ENCODE results near the gene MYO7B. TPM values are rescaled to one million over a fixed set of nuclear protein-coding genes. Genes with fewer than 3 reads are reported as not detected.
"Not testable (repeated sequence)": the region's sequence is repeated elsewhere in the genome, so short reads cannot be mapped to it uniquely, and the experiment has no call there.

Gene MYO7B
- total RNA-seq, 1 donor from 2014 or later = 1.7 TPM

DNA sequence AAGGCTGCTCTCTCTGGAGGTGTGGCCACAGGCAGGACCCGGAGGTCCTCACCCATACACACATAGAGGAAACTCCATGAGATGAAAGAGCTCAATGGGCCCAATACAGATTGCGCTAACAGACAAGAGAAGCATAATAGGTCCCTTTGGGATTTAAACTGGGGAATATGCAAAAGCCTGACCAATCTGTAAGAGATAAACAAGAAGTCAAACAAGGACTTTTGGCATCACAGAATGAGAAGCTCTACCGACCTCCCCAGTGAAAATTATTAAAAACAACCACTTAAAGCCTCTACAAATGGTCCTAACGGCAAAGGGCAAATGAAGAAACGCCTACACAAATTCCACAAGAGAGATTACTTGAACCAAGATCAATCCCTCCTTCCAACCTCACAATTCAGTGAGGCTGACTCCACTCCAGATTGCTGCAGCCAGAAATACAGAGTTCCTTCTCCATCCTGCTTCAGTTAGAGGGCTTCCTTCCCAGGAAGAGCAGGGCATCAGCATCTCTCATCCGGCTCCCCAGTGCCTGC lies 20.0 kb upstream of the MYO7B start:
- Mint-ChIP-seq H3K36me3 (peaks cover 31% of the 10 kb centered on the region), H3K9me3 (no peaks in the 10 kb centered on the region), H3K27ac (no peak overlapping the region), H3K27me3 (no peaks in the 10 kb centered on the region), H3K4me1 (ENCODE audit: unreplicated experiment) (peaks cover 25% of the 10 kb centered on the region), H3K4me3 (no peak overlapping the region)
- DNase-seq (ENCODE audit: extremely low spot score, unreplicated experiment) = no peak
- TF ChIP-seq, protein P1, sequence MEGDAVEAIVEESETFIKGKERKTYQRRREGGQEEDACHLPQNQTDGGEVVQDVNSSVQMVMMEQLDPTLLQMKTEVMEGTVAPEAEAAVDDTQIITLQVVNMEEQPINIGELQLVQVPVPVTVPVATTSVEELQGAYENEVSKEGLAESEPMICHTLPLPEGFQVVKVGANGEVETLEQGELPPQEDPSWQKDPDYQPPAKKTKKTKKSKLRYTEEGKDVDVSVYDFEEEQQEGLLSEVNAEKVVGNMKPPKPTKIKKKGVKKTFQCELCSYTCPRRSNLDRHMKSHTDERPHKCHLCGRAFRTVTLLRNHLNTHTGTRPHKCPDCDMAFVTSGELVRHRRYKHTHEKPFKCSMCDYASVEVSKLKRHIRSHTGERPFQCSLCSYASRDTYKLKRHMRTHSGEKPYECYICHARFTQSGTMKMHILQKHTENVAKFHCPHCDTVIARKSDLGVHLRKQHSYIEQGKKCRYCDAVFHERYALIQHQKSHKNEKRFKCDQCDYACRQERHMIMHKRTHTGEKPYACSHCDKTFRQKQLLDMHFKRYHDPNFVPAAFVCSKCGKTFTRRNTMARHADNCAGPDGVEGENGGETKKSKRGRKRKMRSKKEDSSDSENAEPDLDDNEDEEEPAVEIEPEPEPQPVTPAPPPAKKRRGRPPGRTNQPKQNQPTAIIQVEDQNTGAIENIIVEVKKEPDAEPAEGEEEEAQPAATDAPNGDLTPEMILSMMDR (conservative IDR thresholded peaks at IDR 0.05) = no peak

DNA sequence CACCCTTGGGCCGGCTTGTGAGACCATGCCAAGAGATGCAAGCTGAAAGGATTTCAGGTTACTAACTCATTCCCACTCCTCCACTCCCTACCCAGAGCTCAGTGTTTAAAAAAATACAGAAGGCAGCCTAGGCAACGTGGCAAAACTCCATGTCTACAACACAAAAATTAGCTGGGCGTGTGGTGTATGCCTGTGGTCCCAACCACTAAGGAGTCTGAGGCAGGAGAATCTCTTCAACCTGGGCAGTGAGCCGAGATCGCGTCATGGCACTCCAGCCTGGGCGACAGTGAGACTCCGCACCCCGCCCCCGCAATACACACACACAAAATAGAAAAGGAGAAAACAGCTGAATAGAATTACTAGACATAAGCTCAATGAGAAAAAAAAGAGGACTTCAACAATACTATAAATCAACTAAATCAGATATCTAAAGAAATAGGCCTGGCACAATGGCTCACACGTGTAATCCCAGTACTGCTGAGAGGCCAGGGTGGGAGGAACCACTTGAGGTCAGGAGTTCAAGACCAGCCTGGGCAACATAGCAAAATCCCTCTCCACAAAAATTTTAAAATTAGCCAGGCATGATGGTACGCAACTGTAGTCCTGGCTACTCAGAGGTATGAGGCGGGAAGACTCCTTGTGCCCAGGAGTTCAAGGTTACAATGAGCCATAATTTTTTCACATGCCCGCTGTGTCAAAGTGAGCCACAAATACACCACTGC lies 19.3 kb upstream of the MYO7B start:
- H3K9me3 Mint-ChIP-seq = no peaks in the 10 kb centered on the region
- H3K4me1 Mint-ChIP-seq (ENCODE audit: unreplicated experiment) = peaks cover 24% of the 10 kb centered on the region
- DNase-seq (ENCODE audit: extremely low spot score, unreplicated experiment) = no peak
- TF ChIP-seq, protein P1 (conservative IDR thresholded peaks at IDR 0.05) = no peak
- H3K4me3 Mint-ChIP-seq = no peak overlapping the region
- H3K27ac Mint-ChIP-seq = no peak overlapping the region
- H3K36me3 Mint-ChIP-seq = peaks cover 35% of the 10 kb centered on the region
- H3K27me3 Mint-ChIP-seq = no peaks in the 10 kb centered on the region

DNA sequence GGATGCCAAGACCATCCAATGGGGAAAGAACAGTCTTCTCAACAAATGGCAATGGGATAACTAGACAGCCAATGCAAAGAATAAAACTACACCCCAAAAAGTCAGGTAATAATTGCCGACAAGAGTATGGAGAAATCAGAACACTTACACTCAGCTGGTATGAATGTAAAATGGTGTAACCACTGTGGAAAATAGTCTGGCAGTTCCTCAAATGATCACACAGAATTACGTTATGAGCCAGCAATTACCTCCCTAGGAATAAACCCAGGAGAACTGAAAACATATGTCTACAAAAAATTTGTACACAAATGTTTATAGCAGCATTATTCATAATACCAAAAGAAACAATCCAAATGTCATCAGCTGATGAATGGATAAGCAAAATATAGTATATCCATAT lies 18.0 kb upstream of the MYO7B start:
- Mint-ChIP-seq H3K9me3 (no peaks in the 10 kb centered on the region), H3K27me3 (no peaks in the 10 kb centered on the region), H3K4me1 (ENCODE audit: unreplicated experiment) (peaks cover 24% of the 10 kb centered on the region), H3K36me3 (peaks cover 40% of the 10 kb centered on the region), H3K4me3 (no peak overlapping the region), H3K27ac (peak overlapping the region; percentile 3)
- TF ChIP-seq, protein P1 (conservative IDR thresholded peaks at IDR 0.05) = no peak
- no peak for DNase-seq (ENCODE audit: extremely low spot score, unreplicated experiment)

DNA sequence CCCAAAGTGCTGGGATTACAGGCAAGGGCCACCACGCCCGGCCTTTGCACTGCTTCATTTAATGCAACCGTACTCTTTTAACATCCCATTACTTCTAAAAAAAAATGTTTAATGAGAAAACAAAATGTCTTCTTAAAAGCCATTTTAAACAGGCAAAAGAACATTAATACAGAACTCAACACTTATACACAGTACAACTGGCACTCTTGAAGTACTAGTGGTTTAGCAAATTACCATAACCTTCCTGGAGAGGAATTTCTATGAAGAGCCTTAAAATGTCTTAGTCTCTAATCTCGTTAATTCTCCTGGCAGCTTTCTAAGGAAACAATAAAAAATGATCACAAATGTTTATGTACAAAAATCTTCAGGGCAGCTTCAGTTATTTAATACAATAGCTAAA lies 15.1 kb upstream of the MYO7B start:
- no peak for DNase-seq (ENCODE audit: extremely low spot score, unreplicated experiment)
- no peak overlapping the region for H3K4me3 Mint-ChIP-seq
- H3K27me3 Mint-ChIP-seq = no peaks in the 10 kb centered on the region
- peaks cover 37% of the 10 kb centered on the region for H3K36me3 Mint-ChIP-seq
- H3K4me1 Mint-ChIP-seq (ENCODE audit: unreplicated experiment) = peaks cover 17% of the 10 kb centered on the region
- H3K9me3 Mint-ChIP-seq = no peaks in the 10 kb centered on the region
- TF ChIP-seq, protein P1 (conservative IDR thresholded peaks at IDR 0.05) = no peak
- no peak overlapping the region for H3K27ac Mint-ChIP-seq

DNA sequence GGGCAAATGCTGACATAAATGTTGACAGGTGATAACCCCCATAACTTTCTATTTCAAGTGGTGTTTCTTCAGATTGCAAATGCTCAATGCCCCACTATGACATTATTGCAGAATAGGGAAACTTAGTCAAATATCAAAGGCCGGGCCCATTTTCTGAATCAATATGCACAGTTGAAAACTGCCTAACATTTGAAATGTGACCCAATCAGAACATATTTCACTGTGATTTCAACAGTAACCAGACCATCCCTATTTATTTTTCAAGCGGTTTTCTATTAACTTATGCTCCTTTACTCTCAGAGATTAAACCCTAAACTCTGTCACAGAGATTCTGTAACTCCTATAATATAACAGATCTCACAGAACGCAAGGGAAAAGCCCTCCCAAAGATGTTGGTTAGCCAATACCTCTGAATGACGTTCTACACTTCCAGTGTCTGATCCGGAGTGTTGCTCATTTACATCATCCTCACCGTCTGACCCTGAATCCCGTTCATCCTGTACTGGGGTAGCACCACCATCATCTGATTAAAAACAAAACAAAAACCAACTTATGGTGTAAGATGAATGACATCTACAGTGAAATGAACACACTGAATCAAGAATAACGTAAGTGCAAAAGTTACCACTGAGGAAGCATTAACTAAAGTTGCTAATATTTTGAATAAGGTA lies 12.1 kb upstream of the MYO7B start:
- TF ChIP-seq, protein P1 (conservative IDR thresholded peaks at IDR 0.05) = no peak
- Mint-ChIP-seq H3K4me3 (peak overlapping the region; percentile 56), H3K27ac (peak overlapping the region; percentile 57)

DNA sequence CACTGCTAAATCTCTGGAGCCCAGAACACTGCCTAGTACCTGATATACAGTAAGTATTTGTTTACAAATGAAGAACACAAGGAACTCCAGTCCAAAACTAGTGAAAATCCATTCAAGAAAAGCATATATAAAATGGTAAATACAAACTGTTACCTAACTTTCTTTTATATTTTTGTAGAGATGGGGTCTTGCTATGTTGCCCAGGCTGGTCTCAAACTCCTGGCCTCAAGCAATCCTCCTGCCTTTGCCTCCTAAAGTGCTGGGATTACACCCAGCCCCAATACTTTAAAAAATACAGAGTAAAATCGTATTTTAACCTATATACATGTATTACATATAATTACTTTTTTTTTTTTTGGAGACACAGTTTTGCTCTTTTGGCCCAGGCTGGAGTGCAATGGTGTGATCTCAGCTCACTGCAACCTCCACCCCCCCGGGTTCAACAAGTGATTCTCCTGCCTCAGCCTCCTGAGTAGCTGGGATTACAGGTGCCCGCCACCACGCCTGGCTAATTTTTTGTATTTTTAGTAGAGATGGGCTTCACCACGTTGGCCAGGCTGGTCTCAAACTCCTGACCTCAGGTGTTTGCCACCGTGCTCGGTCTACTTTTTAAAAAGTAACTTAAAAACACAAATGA lies 11.2 kb upstream of the MYO7B start:
- not testable (repeated sequence) for H3K27me3 Mint-ChIP-seq; DNase-seq (ENCODE audit: extremely low spot score, unreplicated experiment); H3K9me3 Mint-ChIP-seq
- Mint-ChIP-seq H3K4me1 (ENCODE audit: unreplicated experiment) (peaks cover 13% of the 10 kb centered on the region), H3K27ac (peak overlapping the region; percentile 57), H3K36me3 (peaks cover 13% of the 10 kb centered on the region), H3K4me3 (peak overlapping the region; percentile 99)

More for the DNA sequence above, 12.1 kb upstream of the MYO7B start:
- H3K27me3 Mint-ChIP-seq = no peaks in the 10 kb centered on the region
- no peaks in the 10 kb centered on the region for H3K9me3 Mint-ChIP-seq
- peaks cover 13% of the 10 kb centered on the region for H3K36me3 Mint-ChIP-seq
- DNase-seq (ENCODE audit: extremely low spot score, unreplicated experiment) = no peak
- H3K4me1 Mint-ChIP-seq (ENCODE audit: unreplicated experiment) = peaks cover 13% of the 10 kb centered on the region
